ENCODE data around the gene RPN1.

RPN1 gene

GRCh38 chr3:128603811-128604775 lies 46.5 kb downstream of the RPN1 start:
- no peak overlapping the region for H2BK120ac ChIP-seq (ENCODE audit: low read depth, low read length)
- no peak overlapping the region for H3K56ac ChIP-seq (ENCODE audit: low read length)
- no peak for DNase-seq
- WGBS (ENCODE audit: extremely low coverage, insufficient coverage, low lambda C conversion rate), result no CpG with 5 or more reads among the region's 20 CpGs
- H3K4me2 ChIP-seq (ENCODE audit: low read length), result no peak overlapping the region
- no peak overlapping the region for H2BK15ac ChIP-seq (replicated peaks; ENCODE audit: low read depth)
- H3K79me1 ChIP-seq (ENCODE audit: low read length), result no peaks in the 10 kb centered on the region
- no peak overlapping the region for H3K18ac ChIP-seq (ENCODE audit: low read length)
- no peaks in the 10 kb centered on the region for H3K4me1 ChIP-seq (ENCODE audit: control insufficient read depth, low read depth, low read length)
- no peak overlapping the region for H3K9ac ChIP-seq (ENCODE audit: low read length)
- H3K27me3 ChIP-seq (ENCODE audit: insufficient read depth, low read length, poor library complexity), result no peaks in the 10 kb centered on the region
- no peak overlapping the region for H4K5ac ChIP-seq (ENCODE audit: low read length)
- no peak overlapping the region for H4K8ac ChIP-seq (ENCODE audit: low read depth, low read length)
- peak overlapping the region; percentile 45 for H3K23ac ChIP-seq (ENCODE audit: low read length)
- H3K36me3 ChIP-seq (ENCODE audit: control insufficient read depth, insufficient read depth, low read length), result no peaks in the 10 kb centered on the region
- no peak overlapping the region for H3K4ac ChIP-seq (ENCODE audit: low read depth, low read length)
- no peak overlapping the region for H3K27ac ChIP-seq (ENCODE audit: low read depth, low read length)
- H2AK5ac ChIP-seq (ENCODE audit: low read length), result no peak overlapping the region
- no peak overlapping the region for H2BK5ac ChIP-seq (ENCODE audit: low read length)
- no peak overlapping the region for H3K4me3 ChIP-seq (ENCODE audit: low read length)
- no peaks in the 10 kb centered on the region for H3K79me2 ChIP-seq (ENCODE audit: control insufficient read depth, insufficient read depth, low read length)

GRCh38 chr3:128603313-128603712 lies 47.3 kb downstream of the RPN1 start:
- Histone ChIP-seq H4K8ac (ENCODE audit: low read depth, low read length) (no peak overlapping the region), H3K9ac (ENCODE audit: low read length) (no peak overlapping the region), H3K36me3 (ENCODE audit: control insufficient read depth, insufficient read depth, low read length) (no peaks in the 10 kb centered on the region), H3K4me2 (ENCODE audit: low read length) (no peak overlapping the region), H3K4ac (ENCODE audit: low read depth, low read length) (no peak overlapping the region), H3K56ac (ENCODE audit: low read length) (no peak overlapping the region), H2BK15ac (replicated peaks; ENCODE audit: low read depth) (no peak overlapping the region), H3K79me2 (ENCODE audit: control insufficient read depth, insufficient read depth, low read length) (no peaks in the 10 kb centered on the region), H2BK120ac (ENCODE audit: low read depth, low read length) (no peak overlapping the region), H3K4me1 (ENCODE audit: control insufficient read depth, low read depth, low read length) (no peaks in the 10 kb centered on the region), H3K27ac (ENCODE audit: low read depth, low read length) (no peak overlapping the region), H3K18ac (ENCODE audit: low read length) (no peak overlapping the region), H2AK5ac (ENCODE audit: low read length) (no peak overlapping the region), H3K4me3 (ENCODE audit: low read length) (no peak overlapping the region), H3K27me3 (ENCODE audit: insufficient read depth, low read length, poor library complexity) (no peaks in the 10 kb centered on the region), H2BK5ac (ENCODE audit: low read length) (no peak overlapping the region), H4K5ac (ENCODE audit: low read length) (no peak overlapping the region), H3K23ac (ENCODE audit: low read length) (no peak overlapping the region), H3K79me1 (ENCODE audit: low read length) (no peaks in the 10 kb centered on the region)
- whole genome bisulfite sequencing (ENCODE audit: extremely low coverage, insufficient coverage, low lambda C conversion rate), result no CpG with 5 or more reads among the region's 8 CpGs
- DNase-seq, result no peak

GRCh38 chr3:128598884-128599664 lies 51.5 kb downstream of the RPN1 start:
- no CpG with 5 or more reads among the region's 18 CpGs for WGBS (ENCODE audit: extremely low coverage, insufficient coverage, low lambda C conversion rate)
- Histone ChIP-seq H3K4me1 (ENCODE audit: control insufficient read depth, low read depth, low read length) (no peaks in the 10 kb centered on the region), H4K5ac (ENCODE audit: low read length) (no peak overlapping the region), H2BK15ac (replicated peaks; ENCODE audit: low read depth) (no peak overlapping the region), H3K4ac (ENCODE audit: low read depth, low read length) (no peak overlapping the region), H3K79me1 (ENCODE audit: low read length) (no peaks in the 10 kb centered on the region), H2AK5ac (ENCODE audit: low read length) (no peak overlapping the region), H3K79me2 (ENCODE audit: control insufficient read depth, insufficient read depth, low read length) (no peaks in the 10 kb centered on the region), H3K27me3 (ENCODE audit: insufficient read depth, low read length, poor library complexity) (no peaks in the 10 kb centered on the region), H3K23ac (ENCODE audit: low read length) (no peak overlapping the region), H3K18ac (ENCODE audit: low read length) (no peak overlapping the region), H3K4me3 (ENCODE audit: low read length) (no peak overlapping the region), H2BK120ac (ENCODE audit: low read depth, low read length) (no peak overlapping the region), H3K27ac (ENCODE audit: low read depth, low read length) (no peak overlapping the region), H3K4me2 (ENCODE audit: low read length) (no peak overlapping the region), H3K9ac (ENCODE audit: low read length) (no peak overlapping the region), H2BK5ac (ENCODE audit: low read length) (no peak overlapping the region), H3K56ac (ENCODE audit: low read length) (no peak overlapping the region), H3K36me3 (ENCODE audit: control insufficient read depth, insufficient read depth, low read length) (no peaks in the 10 kb centered on the region), H4K8ac (ENCODE audit: low read depth, low read length) (no peak overlapping the region)
- DNase-seq, result no peak

GRCh38 chr3:128597900-128598299 lies 52.7 kb downstream of the RPN1 start:
- Histone ChIP-seq H3K27me3 (ENCODE audit: insufficient read depth, low read length, poor library complexity) (no peaks in the 10 kb centered on the region), H3K79me2 (ENCODE audit: control insufficient read depth, insufficient read depth, low read length) (no peaks in the 10 kb centered on the region), H3K9ac (ENCODE audit: low read length) (no peak overlapping the region), H3K4me2 (ENCODE audit: low read length) (no peak overlapping the region), H3K36me3 (ENCODE audit: control insufficient read depth, insufficient read depth, low read length) (no peaks in the 10 kb centered on the region), H3K56ac (ENCODE audit: low read length) (no peak overlapping the region), H2BK5ac (ENCODE audit: low read length) (no peak overlapping the region), H4K5ac (ENCODE audit: low read length) (no peak overlapping the region), H3K23ac (ENCODE audit: low read length) (no peak overlapping the region), H3K4ac (ENCODE audit: low read depth, low read length) (no peak overlapping the region), H3K18ac (ENCODE audit: low read length) (no peak overlapping the region), H3K4me3 (ENCODE audit: low read length) (no peak overlapping the region), H4K8ac (ENCODE audit: low read depth, low read length) (no peak overlapping the region), H3K79me1 (ENCODE audit: low read length) (no peaks in the 10 kb centered on the region), H3K27ac (ENCODE audit: low read depth, low read length) (no peak overlapping the region), H2BK120ac (ENCODE audit: low read depth, low read length) (no peak overlapping the region), H2AK5ac (ENCODE audit: low read length) (no peak overlapping the region), H3K4me1 (ENCODE audit: control insufficient read depth, low read depth, low read length) (no peaks in the 10 kb centered on the region), H2BK15ac (replicated peaks; ENCODE audit: low read depth) (no peak overlapping the region)
- no CpG with 5 or more reads among the region's 6 CpGs for WGBS (ENCODE audit: extremely low coverage, insufficient coverage, low lambda C conversion rate)
- no peak for DNase-seq

- H3K4me2 ChIP-seq (ENCODE audit: low read length), result no peak overlapping the region
- H4K8ac ChIP-seq (ENCODE audit: low read depth, low read length), result no peak overlapping the region
- no CpG with 5 or more reads among the region's 4 CpGs for WGBS (ENCODE audit: extremely low coverage, insufficient coverage, low lambda C conversion rate)
- H3K23ac ChIP-seq (ENCODE audit: low read length), result no peak overlapping the region
- no peaks in the 10 kb centered on the region for H3K79me2 ChIP-seq (ENCODE audit: control insufficient read depth, insufficient read depth, low read length)
- H2BK15ac ChIP-seq (replicated peaks; ENCODE audit: low read depth), result no peak overlapping the region
- no peaks in the 10 kb centered on the region for H3K4me1 ChIP-seq (ENCODE audit: control insufficient read depth, low read depth, low read length)
- no peak overlapping the region for H3K9ac ChIP-seq (ENCODE audit: low read length)
- H3K27ac ChIP-seq (ENCODE audit: low read depth, low read length), result no peak overlapping the region
- H3K4ac ChIP-seq (ENCODE audit: low read depth, low read length), result no peak overlapping the region
- H3K4me3 ChIP-seq (ENCODE audit: low read length), result no peak overlapping the region
- H3K79me1 ChIP-seq (ENCODE audit: low read length), result no peaks in the 10 kb centered on the region
- no peak overlapping the region for H2BK120ac ChIP-seq (ENCODE audit: low read depth, low read length)
- H4K5ac ChIP-seq (ENCODE audit: low read length), result no peak overlapping the region
- no peak overlapping the region for H2BK5ac ChIP-seq (ENCODE audit: low read length)
- H3K18ac ChIP-seq (ENCODE audit: low read length), result no peak overlapping the region
- no peaks in the 10 kb centered on the region for H3K27me3 ChIP-seq (ENCODE audit: insufficient read depth, low read length, poor library complexity)
- no peak overlapping the region for H2AK5ac ChIP-seq (ENCODE audit: low read length)
- H3K36me3 ChIP-seq (ENCODE audit: control insufficient read depth, insufficient read depth, low read length), result no peaks in the 10 kb centered on the region
- no peak for DNase-seq
- no peak overlapping the region for H3K56ac ChIP-seq (ENCODE audit: low read length)
These were observed 57.8 kb downstream of the RPN1 start for GRCh38 chr3:128592864-128593263.

Measured in mesendoderm (in vitro differentiated cells).